ENCODE results near the gene RUFY4. TPM values are rescaled to one million over a fixed set of nuclear protein-coding genes. Genes with fewer than 3 reads are reported as not detected.

Gene RUFY4
- polyA plus RNA-seq, 1 experiment, result not detected

- TF ChIP-seq CTCF (IDR thresholded peaks at IDR 0.05; ENCODE audit: low read depth, low read length), result no peak
- POLR2A ChIA-PET, result no interaction called here
These were observed 46.8 kb upstream of the RUFY4 start for GRCh38 chr2:218022131-218022850.

GRCh38 chr2:218022851-218023530 lies 46.1 kb upstream of the RUFY4 start:
- TF ChIP-seq CTCF (IDR thresholded peaks at IDR 0.05; ENCODE audit: low read depth, low read length), result no peak
- DNase-seq (ENCODE audit: low read depth, low spot score), result no peak
- H3K4me3 ChIP-seq (ENCODE audit: low read depth, low read length), result no peak overlapping the region
- H3K9me3 ChIP-seq (ENCODE audit: control insufficient read depth, insufficient read depth, low read length), result no peaks in the 10 kb centered on the region
- POLR2A ChIA-PET, result no interaction called here
- H3K27me3 ChIP-seq (ENCODE audit: control insufficient read depth, insufficient read depth, low read length), result no peaks in the 10 kb centered on the region
- CTCF ChIA-PET, result no interaction called here
- H3K27ac ChIP-seq (ENCODE audit: low read depth, low read length), result no peak overlapping the region

More at GRCh38 chr2:218022131-218022850, 46.8 kb upstream of the RUFY4 start:
- CTCF ChIA-PET, result no interaction called here
- no peak for DNase-seq (ENCODE audit: low read depth, low spot score)
- Histone ChIP-seq H3K4me3 (ENCODE audit: low read depth, low read length) (no peak overlapping the region), H3K27ac (ENCODE audit: low read depth, low read length) (no peak overlapping the region), H3K27me3 (ENCODE audit: control insufficient read depth, insufficient read depth, low read length) (no peaks in the 10 kb centered on the region), H3K9me3 (ENCODE audit: control insufficient read depth, insufficient read depth, low read length) (no peaks in the 10 kb centered on the region)

- ChIA-PET CTCF (no interaction called here), POLR2A (interaction anchor here (0.6 kb wide), 1 partner anchor 126 kb away, joined by 5 read pairs; no protein-coding TSS in a partner anchor)
- DNase-seq (ENCODE audit: low read depth, low spot score), result no peak
- Histone ChIP-seq H3K27me3 (ENCODE audit: control insufficient read depth, insufficient read depth, low read length) (peaks cover under 1% of the 10 kb centered on the region), H3K27ac (ENCODE audit: low read depth, low read length) (no peak overlapping the region), H3K9me3 (ENCODE audit: control insufficient read depth, insufficient read depth, low read length) (no peaks in the 10 kb centered on the region), H3K4me3 (ENCODE audit: low read depth, low read length) (no peak overlapping the region)
- no peak for TF ChIP-seq CTCF (IDR thresholded peaks at IDR 0.05; ENCODE audit: low read depth, low read length)
These were observed 45.4 kb upstream of the RUFY4 start for GRCh38 chr2:218023636-218024035.

- TF ChIP-seq CTCF (IDR thresholded peaks at IDR 0.05; ENCODE audit: low read depth, low read length), result no peak
- POLR2A ChIA-PET, result no interaction called here
- Histone ChIP-seq H3K9me3 (ENCODE audit: control insufficient read depth, insufficient read depth, low read length) (no peaks in the 10 kb centered on the region), H3K4me3 (ENCODE audit: low read depth, low read length) (no peak overlapping the region), H3K27me3 (ENCODE audit: control insufficient read depth, insufficient read depth, low read length) (peaks cover 4% of the 10 kb centered on the region), H3K27ac (ENCODE audit: low read depth, low read length) (no peak overlapping the region)
- CTCF ChIA-PET, result no interaction called here
- DNase-seq (ENCODE audit: low read depth, low spot score), result no peak
These were observed 44.7 kb upstream of the RUFY4 start for GRCh38 chr2:218024336-218024735.

- ChIA-PET CTCF (no interaction called here), POLR2A (no interaction called here)
- TF ChIP-seq CTCF (IDR thresholded peaks at IDR 0.05; ENCODE audit: low read depth, low read length), result no peak
- Histone ChIP-seq H3K9me3 (ENCODE audit: control insufficient read depth, insufficient read depth, low read length) (no peaks in the 10 kb centered on the region), H3K27ac (ENCODE audit: low read depth, low read length) (no peak overlapping the region), H3K27me3 (ENCODE audit: control insufficient read depth, insufficient read depth, low read length) (peaks cover 4% of the 10 kb centered on the region), H3K4me3 (ENCODE audit: low read depth, low read length) (no peak overlapping the region)
- no peak for DNase-seq (ENCODE audit: low read depth, low spot score)
These were observed 44.2 kb upstream of the RUFY4 start for GRCh38 chr2:218024871-218025270.
